Hematopoietic multipotent progenitor cell treated with erythropoietin and hydrocortisone succinate and interleukin-3 and kit ligand, for 17 days (in vitro differentiated cells): Measurements from ENCODE around the gene ULBP3.
"Not testable (repeated sequence)": the region's sequence is repeated elsewhere in the genome, so short reads cannot be mapped to it uniquely, and the experiment has no call there.

Source experiments
- DNase-seq: peaks from one replicate; pipeline ENCODE4 v3.0.0-alpha.2; 2015; ENCODE audit warnings: low spot score

ULBP3 gene

DNA sequence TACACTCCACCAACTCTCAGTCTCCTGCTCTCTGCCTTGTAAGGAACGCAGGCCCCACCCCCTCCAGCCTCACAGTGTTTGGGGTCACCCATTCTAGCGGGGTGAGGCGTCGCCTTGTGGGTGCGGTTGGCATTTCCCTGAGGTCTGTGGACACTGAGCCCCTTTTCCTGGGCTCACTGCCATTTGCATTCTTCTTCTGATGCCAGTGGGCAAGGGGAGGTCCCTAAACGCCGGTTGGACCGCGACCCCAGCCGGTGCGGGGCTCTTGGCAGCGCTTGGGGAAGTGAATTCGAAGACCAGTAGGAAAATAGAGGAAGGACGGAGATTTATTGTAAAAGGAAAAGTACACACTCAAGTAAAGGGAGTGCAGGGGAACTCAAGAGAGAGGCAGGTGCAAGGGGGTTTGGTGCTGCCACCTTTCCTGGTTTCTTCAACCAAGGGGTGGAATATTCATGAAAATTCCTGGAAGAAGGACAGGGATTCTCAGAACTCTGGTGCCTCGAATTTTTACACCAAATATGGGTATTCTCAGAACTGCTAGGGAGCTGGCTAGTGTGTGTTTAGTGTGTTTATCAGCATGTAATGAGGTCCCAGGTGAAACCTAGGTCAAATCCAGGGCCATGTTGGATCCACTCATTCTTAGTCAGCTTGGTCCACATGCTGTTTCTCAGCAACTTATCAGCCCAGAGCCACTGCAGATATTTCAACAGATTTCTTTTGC lies 53.5 kb downstream of the ULBP3 start:
- DNase-seq: not testable (repeated sequence)

DNA sequence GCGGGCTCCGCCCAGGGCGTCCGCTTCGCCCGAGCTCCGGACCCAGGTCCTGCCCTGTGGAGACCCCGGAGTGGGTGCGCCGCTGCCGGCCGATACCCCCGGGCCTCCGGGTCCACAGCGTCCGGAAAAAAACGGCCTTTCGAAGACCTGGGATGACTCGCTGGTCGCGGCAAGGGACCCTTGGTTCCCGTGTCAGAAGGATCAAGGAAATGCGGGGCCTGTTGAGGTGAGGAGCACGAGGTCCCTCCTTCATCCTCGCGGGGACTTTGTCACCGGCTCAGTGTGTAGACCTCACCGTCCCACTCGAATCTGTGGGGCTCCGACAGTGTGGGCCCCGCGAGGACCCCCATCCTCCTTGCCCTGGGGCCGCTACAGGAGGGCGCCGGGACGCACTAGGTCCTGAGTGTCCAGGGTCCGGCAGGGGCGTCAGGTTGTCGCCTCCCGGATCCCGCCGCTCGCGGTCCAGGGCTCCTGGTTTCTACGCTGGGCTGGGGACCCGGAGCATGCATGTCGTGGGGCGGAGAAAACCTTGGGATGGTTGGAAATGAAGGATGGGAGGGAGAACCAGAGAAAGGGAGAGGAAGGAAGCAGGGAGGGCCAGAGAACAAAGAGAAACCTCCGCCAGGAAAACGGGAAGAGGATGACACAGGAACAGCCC lies 54.2 kb downstream of the ULBP3 start:
- DNase-seq: not testable (repeated sequence)

DNA sequence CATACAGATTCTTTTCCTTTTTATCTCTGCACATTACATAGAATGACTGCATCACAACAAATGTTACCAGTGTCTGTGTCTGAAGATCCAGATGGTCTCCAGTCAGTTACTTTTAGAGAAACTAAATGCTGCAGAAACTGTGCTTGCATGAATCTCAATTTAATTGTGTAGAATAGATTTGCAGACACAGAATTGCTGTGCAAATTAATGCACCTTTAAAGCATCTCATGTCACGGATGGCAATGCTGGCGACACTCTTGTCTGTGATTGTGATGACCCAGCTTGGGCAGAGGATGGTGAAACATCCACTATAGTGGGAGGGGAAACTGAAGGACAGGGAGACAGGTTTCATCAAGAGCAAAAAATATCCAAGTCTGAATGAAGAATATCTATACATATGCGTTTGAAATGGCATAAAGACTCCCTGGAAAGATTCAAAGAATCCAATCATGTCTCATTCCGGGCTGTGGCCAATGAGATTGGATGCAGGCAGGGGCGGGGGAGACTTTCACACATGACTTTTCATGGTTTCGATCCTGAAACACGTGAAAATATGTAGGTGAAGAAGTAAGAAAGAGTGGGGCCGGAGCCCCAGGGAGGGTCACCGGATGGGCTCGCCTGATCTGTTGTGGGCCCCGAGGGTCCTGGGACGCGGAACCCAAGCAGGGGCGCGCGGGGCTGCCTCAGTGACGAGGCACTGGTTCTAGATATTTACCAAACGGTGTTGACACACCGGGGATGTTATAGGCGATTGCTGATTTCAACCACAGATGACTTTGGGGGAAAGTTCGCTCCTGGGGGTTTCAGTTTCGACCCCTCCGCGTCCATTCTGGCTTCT lies 54.9 kb downstream of the ULBP3 start:
- DNase-seq: not testable (repeated sequence)

DNA sequence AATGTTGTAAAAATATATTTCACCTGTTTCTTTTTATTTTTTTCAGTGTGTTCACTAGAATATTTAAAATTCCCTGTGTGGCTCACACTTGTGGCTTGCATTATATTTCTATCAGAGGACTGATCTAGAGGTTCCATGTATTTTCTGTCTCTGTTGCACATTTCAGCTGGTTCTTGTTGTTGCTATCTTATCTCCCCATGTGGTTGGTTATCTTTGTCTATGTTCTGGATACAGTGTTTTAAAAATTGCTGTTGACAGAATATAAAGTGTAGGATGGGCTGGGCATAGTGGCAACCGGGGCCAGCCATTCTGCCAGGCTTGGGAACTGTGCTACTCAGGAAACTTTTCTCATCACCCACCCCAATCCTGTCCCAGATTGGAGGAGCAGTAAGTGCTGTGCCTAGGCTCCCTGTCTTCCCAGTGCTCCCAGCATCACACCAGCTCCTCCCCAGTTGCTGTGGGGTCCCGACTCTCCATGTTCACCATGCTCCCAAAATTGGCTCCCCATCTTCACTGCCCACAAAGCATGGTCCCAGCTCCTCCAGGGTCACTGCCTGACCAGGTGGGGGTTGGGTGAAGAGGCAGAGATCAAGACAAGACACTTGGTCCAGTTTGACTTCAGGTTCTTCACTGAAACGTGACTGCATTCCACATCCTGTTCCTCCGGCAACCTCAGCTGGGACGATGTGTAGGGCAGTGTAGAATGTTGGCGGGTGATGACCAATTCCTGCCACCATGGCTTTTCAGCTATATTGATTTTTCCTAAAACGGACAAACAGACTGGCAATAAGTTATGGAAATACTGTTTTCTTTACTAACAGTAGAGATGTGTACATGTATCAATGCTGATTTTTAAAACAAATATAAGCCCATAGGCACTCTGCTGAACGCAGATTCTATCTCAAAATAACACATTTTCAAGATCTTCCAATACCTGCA lies 55.8 kb downstream of the ULBP3 start:
- not testable (repeated sequence) for DNase-seq
